Testis (tissue), 3 donors: ENCODE measurements around the gene CHMP1A. TPM values are rescaled to one million over a fixed set of nuclear protein-coding genes. Genes with fewer than 3 reads are reported as not detected.
"Not testable (repeated sequence)": the region's sequence is repeated elsewhere in the genome, so short reads cannot be mapped to it uniquely, and the experiment has no call there.

Experiments used
- DNase-seq: peaks from one replicate; pipeline ENCODE4 v3.0.0-alpha.2; 2019
- H3K27ac ChIP-seq, 2 donors: fragments of 200-600 bp; sonication (generic); one replicate each; pipeline ENCODE4 v1.5.1; 2019
- H3K27me3 ChIP-seq: fragments of 200-600 bp; sonication (generic); one replicate; pipeline ENCODE4 v1.5.1; 2019
- H3K36me3 ChIP-seq: fragments of 200-600 bp; sonication (generic); one replicate; pipeline ENCODE4 v1.5.1; 2017; ENCODE audit warnings: low read depth; ENCODE audit errors: missing control alignments
- H3K4me1 ChIP-seq: fragments of 200-600 bp; sonication (generic); one replicate; pipeline ENCODE4 v1.5.1; 2019
- H3K4me3 ChIP-seq, 2 donors: fragments of 200-600 bp; sonication (generic); one replicate each; pipeline ENCODE4 v1.5.1; 2017 to 2019
- H3K9me3 ChIP-seq: fragments of 200-600 bp; sonication (generic); one replicate; pipeline ENCODE4 v1.5.1; 2017
- POLR2A ChIP-seq: fragments of 450-650 bp; IDR thresholded peaks from one replicate; pipeline ENCODE4 v1.6.1; 2017; ENCODE audit warnings: antibody characterized with exemption, mild to moderate bottlenecking, moderate library complexity
- WGBS, 2 donors: methylation state at CpG; one replicate each; pipeline ENCODE4 v1.1.5; 2018; 5-methylcytosine and 5-hydroxymethylcytosine counted together
- intact Hi-C: fragments of 100-400 bp; cut with DNase I; formaldehyde crosslinking; loops from one replicate; pipeline ENCODE4 v1.15.1; 2023; ENCODE audit warnings: low total_unique reads
- polyA plus RNA-seq: library from polyadenylated mRNA; stranded (reverse); fragments of 350-450 nt; fragmentation: Illumina TruSeq; extraction: RNeasy Lipid Tissue Mini Kit (QIAGEN cat#74804); gene quantifications from one replicate; pipeline ENCODE4 v1.2.3, GENCODE V29; 2014; ENCODE audit warnings: low read depth, low replicate concordance; ENCODE audit not compliant: insufficient read depth
- total RNA-seq, 2 donors: library from RNA; depleted of rRNA; stranded (reverse); fragments of >200 nt; gene quantifications; one replicate each; pipeline ENCODE4 v1.2.3, GENCODE V29; 2016
- TF ChIP-seq, protein P1 (sequence below), 3 experiments: fragments of 450-650 bp in 2 of 3; fragments of 200-600 bp in 1 of 3; sonication (generic) in 1 of 3; IDR thresholded peaks; one replicate each; pipeline ENCODE4 v1.5.1; 2016 to 2019; ENCODE audit warnings: antibody characterized with exemption in 3 of 3, mild to moderate bottlenecking in 2 of 3, moderate library complexity in 1 of 3

CHMP1A gene
- total and polyA plus RNA-seq, 3 donors from 2014 or later: 90.0 to 123 (median 106) TPM

DNA sequence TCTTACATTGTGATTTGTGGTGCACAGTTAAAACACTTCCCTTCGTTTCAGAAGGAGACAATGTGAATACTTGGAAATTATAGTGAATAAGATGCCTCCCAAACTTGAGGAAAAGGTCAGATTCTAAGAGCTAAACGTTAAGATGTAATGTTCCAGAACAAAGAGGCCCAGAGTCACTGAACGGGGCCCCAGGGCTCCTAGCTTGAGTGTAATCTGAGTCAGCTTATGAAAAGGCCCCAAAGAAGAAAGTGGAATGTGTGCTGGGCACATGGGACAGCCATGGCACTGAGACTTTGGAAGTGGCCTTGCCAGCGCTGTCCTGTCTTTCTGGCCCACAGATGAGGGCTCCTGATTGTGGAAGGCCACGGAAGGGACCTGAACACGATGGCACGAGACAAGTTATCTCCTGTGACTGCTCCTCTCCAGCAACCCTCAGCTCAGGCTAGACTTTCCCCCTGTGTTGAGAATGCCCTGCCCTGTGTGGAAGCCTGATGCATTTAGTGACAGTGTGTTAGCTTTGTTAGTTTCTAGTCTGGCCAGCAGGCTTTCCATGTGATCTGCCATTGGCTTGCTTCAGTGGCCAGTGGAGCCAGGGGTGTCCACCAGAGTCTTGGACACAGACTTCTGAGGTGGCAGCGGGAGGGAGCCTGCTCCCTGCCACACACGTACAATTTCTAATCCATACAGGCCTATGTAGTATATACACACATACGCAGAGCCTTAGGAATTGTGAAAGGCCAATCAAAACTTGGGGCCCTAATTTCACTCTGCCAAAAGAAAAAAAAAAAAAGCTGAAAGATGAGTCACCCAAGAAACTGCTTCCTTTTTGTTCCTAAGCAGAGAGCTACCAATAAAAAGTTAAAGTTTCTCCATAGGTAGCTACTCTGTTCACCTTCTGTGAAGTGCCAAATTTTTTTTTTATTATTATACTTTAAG, 13.3 kb upstream of the CHMP1A start:
- Histone ChIP-seq H3K4me3 (no peak overlapping the region), H3K36me3 (no peaks in the 10 kb centered on the region), H3K4me1 (no peaks in the 10 kb centered on the region), H3K27ac (no peak overlapping the region), H3K27me3 (no peaks in the 10 kb centered on the region), H3K9me3 (no peaks in the 10 kb centered on the region)
- no peak for DNase-seq
- WGBS, 2 donors: 85 to 86% methylated on average over 10 of the region's 10 CpGs
- TF ChIP-seq POLR2A: no peak
- TF ChIP-seq, protein P1, sequence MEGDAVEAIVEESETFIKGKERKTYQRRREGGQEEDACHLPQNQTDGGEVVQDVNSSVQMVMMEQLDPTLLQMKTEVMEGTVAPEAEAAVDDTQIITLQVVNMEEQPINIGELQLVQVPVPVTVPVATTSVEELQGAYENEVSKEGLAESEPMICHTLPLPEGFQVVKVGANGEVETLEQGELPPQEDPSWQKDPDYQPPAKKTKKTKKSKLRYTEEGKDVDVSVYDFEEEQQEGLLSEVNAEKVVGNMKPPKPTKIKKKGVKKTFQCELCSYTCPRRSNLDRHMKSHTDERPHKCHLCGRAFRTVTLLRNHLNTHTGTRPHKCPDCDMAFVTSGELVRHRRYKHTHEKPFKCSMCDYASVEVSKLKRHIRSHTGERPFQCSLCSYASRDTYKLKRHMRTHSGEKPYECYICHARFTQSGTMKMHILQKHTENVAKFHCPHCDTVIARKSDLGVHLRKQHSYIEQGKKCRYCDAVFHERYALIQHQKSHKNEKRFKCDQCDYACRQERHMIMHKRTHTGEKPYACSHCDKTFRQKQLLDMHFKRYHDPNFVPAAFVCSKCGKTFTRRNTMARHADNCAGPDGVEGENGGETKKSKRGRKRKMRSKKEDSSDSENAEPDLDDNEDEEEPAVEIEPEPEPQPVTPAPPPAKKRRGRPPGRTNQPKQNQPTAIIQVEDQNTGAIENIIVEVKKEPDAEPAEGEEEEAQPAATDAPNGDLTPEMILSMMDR (IDR thresholded peaks at IDR 0.05): no peak
- intact Hi-C loops: no loop called here

DNA sequence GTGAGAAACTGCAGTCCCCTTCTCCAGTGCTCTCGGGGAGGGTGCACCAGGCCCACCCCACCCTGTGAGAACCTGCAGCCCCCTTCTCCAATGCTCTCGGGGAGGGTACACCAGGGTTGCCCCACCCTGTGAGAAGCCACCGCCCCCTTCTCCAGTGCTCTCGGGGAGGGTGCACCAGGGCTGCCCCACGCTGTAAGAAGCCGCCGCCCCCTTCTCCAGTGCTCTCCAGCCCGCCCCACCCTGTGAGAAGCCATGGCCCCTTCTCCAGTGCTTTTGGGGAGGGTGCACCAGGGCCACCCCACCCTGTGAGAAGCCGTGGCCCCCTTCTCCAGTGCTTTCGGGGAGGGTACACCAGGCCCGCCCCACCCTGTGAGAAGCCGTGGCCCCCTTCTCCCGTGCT, 12.2 kb upstream of the CHMP1A start:
- H3K4me1 ChIP-seq: no peaks in the 10 kb centered on the region
- no peak for DNase-seq
- H3K27me3 ChIP-seq: no peaks in the 10 kb centered on the region
- no peaks in the 10 kb centered on the region for H3K36me3 ChIP-seq
- WGBS, 2 donors: 94 to 99% methylated on average over 5 to 7 of the region's 13 CpGs
- no peak for TF ChIP-seq POLR2A
- TF ChIP-seq, protein P1 (IDR thresholded peaks at IDR 0.05): no peak
- H3K9me3 ChIP-seq: no peaks in the 10 kb centered on the region
- no peak overlapping the region for H3K27ac ChIP-seq
- H3K4me3 ChIP-seq: no peak overlapping the region
- intact Hi-C loops: no loop called here

DNA sequence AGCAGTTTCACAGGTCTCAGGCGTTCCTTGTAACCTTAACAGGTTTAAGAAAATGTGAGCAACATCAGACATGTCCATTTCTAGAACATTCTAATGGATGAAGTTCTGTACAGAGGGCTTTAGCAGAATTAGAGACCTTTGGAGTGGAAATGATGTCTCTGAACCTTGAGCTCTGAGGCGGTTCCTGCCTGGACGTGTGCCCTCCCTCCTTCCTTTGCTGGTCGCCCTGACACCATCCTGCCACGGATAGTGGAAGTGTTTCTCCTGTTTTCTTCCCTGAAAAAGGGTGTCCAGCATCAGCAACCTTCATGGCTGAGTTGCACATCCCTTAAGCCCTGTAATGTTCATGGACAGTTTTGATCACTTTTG, 11.3 kb upstream of the CHMP1A start:
- Histone ChIP-seq H3K9me3 (no peaks in the 10 kb centered on the region), H3K27ac (no peak overlapping the region), H3K36me3 (no peaks in the 10 kb centered on the region), H3K4me1 (no peaks in the 10 kb centered on the region), H3K4me3 (no peak overlapping the region), H3K27me3 (no peaks in the 10 kb centered on the region)
- DNase-seq: no peak
- TF ChIP-seq POLR2A: no peak
- TF ChIP-seq, protein P1 (IDR thresholded peaks at IDR 0.05): no peak
- whole genome bisulfite sequencing, 2 donors: 86% methylated on average over 5 of the region's 5 CpGs
- intact Hi-C loops: no loop called here

DNA sequence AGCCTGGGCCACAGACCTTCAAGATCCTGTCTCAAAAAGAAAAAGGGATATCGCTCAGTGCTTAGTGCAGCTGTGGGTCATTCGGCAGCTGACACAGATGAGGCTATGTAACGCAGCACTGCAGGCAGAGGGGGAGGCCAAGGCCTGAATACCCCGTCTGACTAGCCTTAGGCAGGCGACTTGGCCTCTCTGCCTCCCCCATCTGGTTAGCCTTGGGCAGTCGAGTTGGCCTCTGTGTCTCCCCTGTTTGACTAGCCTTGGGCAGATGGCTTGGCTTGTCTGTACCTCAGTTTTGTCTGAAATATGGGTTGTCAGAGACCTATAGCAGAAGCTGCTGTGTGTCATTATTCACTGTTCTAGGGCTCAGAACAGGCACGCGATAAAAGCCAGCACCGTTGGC, 10.1 kb upstream of the CHMP1A start:
- WGBS, 2 donors: 80% methylated on average over 9 of the region's 9 CpGs
- DNase-seq: no peak
- H3K27me3 ChIP-seq: no peaks in the 10 kb centered on the region
- no peaks in the 10 kb centered on the region for H3K36me3 ChIP-seq
- intact Hi-C loops: no loop called here
- H3K27ac ChIP-seq: no peak overlapping the region
- no peaks in the 10 kb centered on the region for H3K4me1 ChIP-seq
- no peaks in the 10 kb centered on the region for H3K9me3 ChIP-seq
- H3K4me3 ChIP-seq: no peak overlapping the region
- no peak for TF ChIP-seq POLR2A
- TF ChIP-seq, protein P1 (IDR thresholded peaks at IDR 0.05): no peak

DNA sequence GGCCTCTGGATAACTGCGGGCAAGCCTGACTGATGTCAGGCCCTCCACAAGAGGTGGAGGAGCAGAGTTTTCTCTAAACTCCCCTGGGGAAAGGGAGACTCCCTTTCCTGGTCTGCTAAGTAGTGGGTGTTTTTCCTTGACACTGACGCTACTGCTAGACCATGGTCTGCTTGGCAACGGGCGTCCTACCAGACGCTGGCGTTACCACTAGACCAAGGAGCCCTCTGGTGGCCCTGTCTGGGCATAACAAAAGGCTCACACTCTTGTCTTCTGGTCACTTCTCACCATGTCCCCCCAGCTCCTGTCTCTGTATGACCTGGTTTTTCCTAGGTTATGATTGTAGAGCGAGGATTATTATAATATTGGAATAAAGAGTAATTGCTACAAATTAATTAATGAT, 9.5 kb upstream of the CHMP1A start:
- H3K4me3 ChIP-seq, H3K27me3 ChIP-seq, intact Hi-C loops, H3K27ac ChIP-seq, H3K9me3 ChIP-seq, H3K4me1 ChIP-seq, H3K36me3 ChIP-seq: not testable (repeated sequence)
- TF ChIP-seq, protein P1 (IDR thresholded peaks at IDR 0.05): peak in 1 of 3 experiments; percentile 34
- WGBS, 2 donors: 57 to 59% methylated on average over 4 to 7 of the region's 7 CpGs
- peak; percentile 46 for DNase-seq

DNA sequence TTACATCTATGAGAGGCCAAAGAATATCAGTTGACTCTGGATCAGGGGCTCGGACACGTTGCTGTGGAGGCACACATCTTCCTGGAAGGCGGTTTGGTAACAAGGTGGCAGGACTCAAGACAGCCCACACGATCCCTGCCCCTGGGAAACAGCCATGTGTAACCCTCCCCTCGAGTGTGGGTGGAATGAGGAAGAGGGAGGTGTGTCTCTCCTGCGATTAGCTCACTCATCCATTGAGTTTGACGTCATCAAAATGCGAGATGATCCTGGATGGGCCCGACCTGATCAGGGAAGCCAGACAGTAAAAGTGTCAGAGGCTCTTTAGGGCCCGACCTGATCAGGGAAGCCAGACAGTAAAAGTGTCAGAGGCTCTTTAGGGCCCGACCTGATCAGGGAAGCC, 6.7 kb upstream of the CHMP1A start:
- H3K4me1 ChIP-seq, DNase-seq, H3K27ac ChIP-seq, intact Hi-C loops, H3K4me3 ChIP-seq, H3K36me3 ChIP-seq, H3K27me3 ChIP-seq, H3K9me3 ChIP-seq: not testable (repeated sequence)
- 73 to 79% methylated on average over 11 of the region's 11 CpGs for WGBS, 2 donors
